Measurements from ENCODE around the gene ENOX1. TPM values are rescaled to one million over a fixed set of nuclear protein-coding genes. Genes with fewer than 3 reads are reported as not detected.

ENOX1 gene
- total RNA-seq, 2 donors from 2014 or later = 0.78 to 4.3 TPM

- TF ChIP-seq CTCF (IDR thresholded peaks at IDR 0.05) (no peak), POLR2A (IDR thresholded peaks at IDR 0.05) (no peak)
- 78 to 83% methylated on average over 3 of the region's 3 CpGs for WGBS, 2 donors
- ATAC-seq = no peak
Measured at GRCh38 chr13:43293986-43294385, 492.8 kb downstream of the ENOX1 start.

GRCh38 chr13:43293561-43293960 is 493.2 kb downstream of the ENOX1 start:
- intact Hi-C loops (cut with DNase I) = no loop called here
- DNase-seq (no peak), ATAC-seq (no peak)
- Histone ChIP-seq H3K27ac (no peak overlapping the region), H3K9me3 (no peaks in the 10 kb centered on the region), H3K4me1 (no peaks in the 10 kb centered on the region), H3K4me3 (no peak overlapping the region), H3K27me3 (no peaks in the 10 kb centered on the region), H3K36me3 (replicated peaks in 1 of 2; ENCODE audit: insufficient read depth in 1 of 2, low read depth in 2 of 2) (no peaks in the 10 kb centered on the region)
- no peak for TF ChIP-seq CTCF (IDR thresholded peaks at IDR 0.05)
- TF ChIP-seq POLR2A (IDR thresholded peaks at IDR 0.05) = no peak
- WGBS, 2 donors = 63 to 76% methylated on average over 1 of the region's 1 CpG

More at GRCh38 chr13:43293986-43294385, 492.8 kb downstream of the ENOX1 start:
- no peak overlapping the region for H3K27ac ChIP-seq
- H3K36me3 ChIP-seq (replicated peaks in 1 of 2; ENCODE audit: insufficient read depth in 1 of 2, low read depth in 2 of 2) = no peaks in the 10 kb centered on the region
- H3K4me1 ChIP-seq = no peaks in the 10 kb centered on the region
- intact Hi-C loops (cut with DNase I) = no loop called here
- no peak overlapping the region for H3K4me3 ChIP-seq
- no peak for DNase-seq
- no peaks in the 10 kb centered on the region for H3K9me3 ChIP-seq
- no peaks in the 10 kb centered on the region for H3K27me3 ChIP-seq

GRCh38 chr13:43293008-43293407 is 493.8 kb downstream of the ENOX1 start:
- Histone ChIP-seq H3K27me3 (no peaks in the 10 kb centered on the region), H3K4me1 (no peaks in the 10 kb centered on the region), H3K27ac (no peak overlapping the region), H3K4me3 (no peak overlapping the region), H3K9me3 (no peaks in the 10 kb centered on the region), H3K36me3 (replicated peaks in 1 of 2; ENCODE audit: insufficient read depth in 1 of 2, low read depth in 2 of 2) (no peaks in the 10 kb centered on the region)
- 67 to 71% methylated on average over 2 of the region's 2 CpGs for WGBS, 2 donors
- no peak for ATAC-seq
- no peak for TF ChIP-seq POLR2A (IDR thresholded peaks at IDR 0.05)
- TF ChIP-seq CTCF (IDR thresholded peaks at IDR 0.05) = no peak
- intact Hi-C loops (cut with DNase I) = no loop called here
- no peak for DNase-seq

GRCh38 chr13:43291287-43292060 is 495.3 kb downstream of the ENOX1 start:
- H3K9me3 ChIP-seq = no peaks in the 10 kb centered on the region
- H3K4me3 ChIP-seq = no peak overlapping the region
- 67 to 77% methylated on average over 5 of the region's 5 CpGs for WGBS, 2 donors
- H3K36me3 ChIP-seq (replicated peaks in 1 of 2; ENCODE audit: insufficient read depth in 1 of 2, low read depth in 2 of 2) = no peaks in the 10 kb centered on the region
- no peaks in the 10 kb centered on the region for H3K4me1 ChIP-seq
- no peak overlapping the region for H3K27ac ChIP-seq
- TF ChIP-seq POLR2A (IDR thresholded peaks at IDR 0.05) = no peak
- no peak for TF ChIP-seq CTCF (IDR thresholded peaks at IDR 0.05)
- no peaks in the 10 kb centered on the region for H3K27me3 ChIP-seq
- DNase-seq (no peak), ATAC-seq (no peak)
- intact Hi-C loops (cut with DNase I) = no loop called here
